ENCODE data around the gene ANKRD28. TPM values are rescaled to one million over a fixed set of nuclear protein-coding genes. Genes with fewer than 3 reads are reported as not detected.

ANKRD28 gene
- total and polyA plus RNA-seq, 2 of the 13 experiments (the other 11 are each of a cell fraction or from before 2014, with no cell fraction given): 21.0 to 28.9 TPM

GRCh38 chr3:15645740-15646501, 151.9 kb downstream of the ANKRD28 start (continued):
- TF ChIP-seq ZNF142 (CRISPR knock-in tag; IDR thresholded peaks at IDR 0.05): no peak
- no peak for TF ChIP-seq U2AF1 (optimal IDR thresholded peaks at IDR 0.05; ENCODE audit: low read depth, low read length)
- no peak for TF ChIP-seq ZNF576 (CRISPR knock-in tag; IDR thresholded peaks at IDR 0.05)
- no peak for TF ChIP-seq HOMEZ (CRISPR knock-in tag; IDR thresholded peaks at IDR 0.05; ENCODE audit: low read depth)

Data from HepG2 (cell line).